Measurements from ENCODE around the gene ALCAM.
"Not testable (repeated sequence)": the region's sequence is repeated elsewhere in the genome, so short reads cannot be mapped to it uniquely, and the experiment has no call there.

The ALCAM gene

GRCh38 chr3:105580296-105580965 lies 213.7 kb downstream of the ALCAM start:
- DNase-seq: no peak

GRCh38 chr3:105582015-105582414 lies 215.3 kb downstream of the ALCAM start:
- no peak for DNase-seq

GRCh38 chr3:105584003-105584790 lies 217.5 kb downstream of the ALCAM start:
- peak in 1 of 56 donors; percentile 2 for DNase-seq

DNA sequence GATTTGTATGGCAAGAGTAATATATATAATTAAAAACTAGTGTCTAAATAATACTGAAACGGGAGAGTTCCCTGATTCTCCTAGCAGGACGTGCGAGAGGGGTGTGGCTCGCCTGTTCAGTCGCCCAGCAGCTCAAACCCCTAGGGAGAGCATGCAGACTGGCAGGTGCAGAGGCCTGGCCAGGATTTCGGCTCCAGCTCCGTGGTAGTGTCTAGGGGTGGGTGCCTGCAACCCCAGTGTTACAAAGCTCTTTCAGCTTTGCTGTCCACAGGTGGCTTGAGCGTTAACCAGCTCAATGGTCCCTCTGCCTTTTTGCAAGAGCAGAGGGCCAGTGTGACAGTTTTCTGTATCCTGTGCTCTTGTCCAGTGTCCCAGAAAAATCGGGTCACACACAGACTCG lies 226.6 kb downstream of the ALCAM start:
- no peak for DNase-seq

DNA sequence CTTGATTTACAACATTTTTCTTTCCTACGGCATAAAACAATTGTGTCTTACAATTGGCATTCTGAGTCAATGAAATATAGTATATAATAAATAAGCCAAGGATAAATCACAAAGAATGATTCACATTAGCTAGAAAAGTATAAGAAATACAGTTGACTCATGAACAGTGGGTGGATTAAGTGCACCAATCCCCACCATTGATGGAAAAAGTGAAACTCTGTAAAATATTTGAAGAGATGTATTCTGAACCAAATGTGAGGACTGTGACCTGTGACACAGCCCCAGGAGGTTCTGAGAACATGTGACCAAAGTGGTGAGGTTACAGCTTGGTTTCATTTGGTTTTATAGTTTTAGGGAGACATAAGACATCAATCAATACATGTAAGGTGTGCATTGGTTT lies 227.5 kb downstream of the ALCAM start:
- no peak for DNase-seq

DNA sequence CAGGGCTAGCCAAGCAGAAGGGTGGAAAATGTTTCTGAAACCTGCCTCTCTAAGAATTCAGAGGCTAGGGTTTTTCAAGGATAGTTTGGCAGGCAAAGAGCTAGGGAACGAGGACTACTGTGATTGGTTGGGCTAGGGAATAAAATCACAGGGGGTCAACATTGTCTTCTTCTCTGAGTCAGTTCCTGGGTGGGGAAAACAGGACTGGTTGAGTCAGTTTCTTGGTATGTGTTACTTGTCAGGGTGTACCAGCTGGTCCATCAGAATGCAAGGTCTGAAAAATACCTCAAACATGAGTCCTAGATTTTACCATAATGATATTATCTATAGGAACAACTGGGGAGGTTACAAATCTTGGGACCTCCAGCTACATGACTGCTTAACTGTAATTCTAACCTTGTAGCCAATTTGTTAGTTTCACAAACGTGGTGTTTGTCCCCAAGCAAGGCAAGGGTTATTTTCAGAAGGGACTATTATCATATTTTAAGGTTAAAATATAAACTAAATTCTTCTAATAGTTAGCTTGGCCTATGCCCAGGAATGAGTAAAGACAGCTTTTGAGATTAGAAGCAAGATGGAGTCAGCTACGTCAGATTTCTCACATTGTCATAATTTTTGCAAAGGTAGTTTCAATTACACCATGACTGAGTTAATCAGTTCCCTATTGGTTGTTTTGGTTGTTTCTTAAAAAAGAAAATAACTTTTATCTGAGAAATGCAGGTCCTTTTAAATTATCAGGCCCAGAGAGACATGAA lies 231.5 kb downstream of the ALCAM start:
- DNase-seq: no peak

GRCh38 chr3:105599350-105599749 lies 232.6 kb downstream of the ALCAM start:
- DNase-seq: no peak

GRCh38 chr3:105601756-105602155 lies 235.0 kb downstream of the ALCAM start:
- not testable (repeated sequence) for DNase-seq

GRCh38 chr3:105602286-105602685 lies 235.6 kb downstream of the ALCAM start:
- not testable (repeated sequence) for DNase-seq

DNA sequence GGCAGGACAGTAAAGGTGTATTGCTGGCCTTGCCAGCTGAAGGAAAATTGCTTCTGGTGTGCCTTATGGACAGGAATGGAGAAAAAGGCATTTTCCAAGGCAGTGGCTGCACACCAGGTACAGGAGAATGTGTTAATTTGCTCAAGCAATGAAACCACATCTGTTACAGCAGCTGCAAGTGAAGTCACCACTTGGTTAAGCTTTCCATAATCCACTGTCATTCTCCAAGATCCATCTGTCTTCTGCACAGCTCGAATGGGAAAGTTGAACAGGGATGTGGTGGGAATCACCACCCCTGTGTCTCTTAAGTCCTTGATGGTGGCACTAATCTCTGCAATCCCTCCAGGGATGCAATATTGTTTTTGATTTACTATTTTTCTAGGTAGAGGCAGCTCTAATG lies 236.8 kb downstream of the ALCAM start:
- not testable (repeated sequence) for DNase-seq

DNA sequence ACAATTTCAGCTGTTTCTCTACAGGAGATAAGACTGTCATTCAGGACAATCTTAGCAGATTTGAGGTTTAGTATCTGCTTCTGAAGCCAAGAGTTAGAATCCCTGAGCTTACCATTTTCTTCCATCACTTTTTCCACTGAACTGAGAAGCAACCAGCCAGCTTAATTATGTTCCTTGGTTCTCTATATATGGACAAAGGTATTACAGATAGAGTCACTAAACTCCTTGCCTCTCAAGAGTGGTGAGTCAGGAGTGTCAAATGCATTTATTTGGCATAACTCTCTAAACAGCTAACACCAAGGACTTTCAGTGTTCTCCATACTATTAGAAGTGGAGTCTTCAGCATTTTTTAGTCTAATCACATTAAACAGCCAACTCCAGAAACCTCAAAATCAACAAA lies 239.3 kb downstream of the ALCAM start:
- DNase-seq: no peak

DNA sequence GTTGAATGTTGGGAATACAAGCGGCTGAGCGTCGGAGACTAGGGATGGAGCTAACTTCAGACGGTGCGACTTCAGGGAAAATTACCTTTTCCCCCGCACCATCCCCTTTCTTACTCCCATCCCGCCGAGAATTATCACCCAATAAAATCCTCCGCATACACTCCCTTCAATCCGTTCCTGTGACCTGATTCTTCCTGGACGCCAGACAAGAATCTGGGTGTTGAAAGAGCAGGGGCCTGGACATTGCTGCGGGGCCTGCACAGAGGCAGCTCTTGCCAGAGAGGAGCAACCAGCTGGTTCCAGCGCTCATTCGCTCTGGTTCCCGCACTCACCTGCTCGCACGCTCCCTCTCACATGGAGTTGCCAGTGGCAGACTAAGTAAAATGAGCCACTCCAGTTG lies 241.9 kb downstream of the ALCAM start:
- DNase-seq: no peak

DNA sequence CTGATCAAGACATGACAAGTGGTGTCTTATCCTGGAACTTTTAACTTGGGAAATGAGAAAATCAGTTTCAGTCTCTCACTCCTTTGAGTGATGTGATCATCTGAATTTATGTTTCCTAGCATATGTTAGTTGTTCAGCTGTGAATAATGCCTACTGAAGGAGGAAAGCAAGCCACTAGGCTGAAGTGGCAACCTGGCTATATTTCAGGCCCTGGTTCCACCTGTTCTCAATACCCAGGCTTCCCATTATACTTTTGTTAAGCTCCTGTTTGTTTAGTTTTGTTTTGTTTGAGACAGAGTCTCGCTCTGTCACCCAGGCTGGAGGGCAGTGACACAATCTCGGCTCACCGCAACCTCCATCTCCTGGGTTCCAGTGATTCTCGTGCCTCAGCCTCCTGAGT lies 243.8 kb downstream of the ALCAM start:
- no peak for DNase-seq

DNA sequence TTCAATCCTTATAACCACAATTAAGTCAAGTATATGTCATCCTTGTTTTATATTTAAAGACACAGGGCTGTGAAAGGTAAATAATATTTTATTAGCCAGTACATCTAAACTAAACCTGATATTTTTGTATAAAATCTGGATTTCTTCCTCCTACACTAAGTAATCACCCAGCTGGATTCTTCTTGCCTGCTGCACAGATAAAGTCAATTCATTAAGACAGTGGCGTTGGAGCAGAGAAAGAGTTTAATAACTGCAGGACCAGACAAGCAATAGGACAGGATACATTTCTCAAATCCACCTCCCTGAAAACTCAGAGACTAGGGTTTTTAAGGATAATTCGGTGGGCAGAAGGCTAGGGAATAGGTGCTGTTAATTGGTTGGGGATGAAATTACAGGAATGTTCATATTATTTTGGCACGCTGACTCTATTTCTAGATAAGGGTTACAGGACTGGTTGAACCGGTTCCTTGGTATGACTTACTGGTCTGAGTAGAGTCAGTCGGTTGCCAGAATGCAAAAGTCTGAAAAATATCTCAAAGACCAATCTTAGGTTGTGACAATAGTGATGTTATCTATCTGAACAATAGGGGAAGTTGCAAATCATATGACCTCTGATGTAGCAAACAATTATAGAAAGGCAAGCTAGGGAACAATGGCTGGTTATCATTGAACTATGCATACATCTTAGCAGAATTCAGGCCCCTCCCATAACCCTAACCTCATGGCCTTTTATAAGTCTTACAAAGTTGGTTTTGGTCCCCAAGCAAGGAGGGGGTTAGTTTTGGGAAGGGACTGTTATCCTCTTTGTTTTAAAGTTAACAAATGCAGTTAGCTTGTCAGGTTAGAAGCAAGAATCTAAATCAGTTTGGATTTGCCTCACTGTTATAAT lies 244.8 kb downstream of the ALCAM start:
- DNase-seq: no peak

DNA sequence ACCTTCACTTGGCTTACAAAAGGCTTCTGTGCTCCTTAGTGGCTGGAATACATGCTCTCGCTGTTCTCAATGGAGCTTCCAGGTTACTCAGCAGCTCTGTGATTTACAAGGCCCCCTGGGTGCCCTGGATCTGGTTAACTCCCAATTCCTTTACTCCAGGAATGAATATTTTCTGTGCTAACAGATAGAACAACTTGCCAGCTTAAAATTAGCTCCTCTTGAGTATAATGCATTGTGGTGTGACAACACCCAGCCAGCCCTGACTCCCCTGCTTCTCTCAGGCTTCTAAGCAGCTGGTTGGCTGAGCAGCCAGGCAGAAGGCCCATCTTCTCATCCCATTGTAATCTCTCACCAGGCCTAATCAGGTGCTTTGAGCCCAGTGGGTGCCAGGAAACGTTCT lies 246.4 kb downstream of the ALCAM start:
- DNase-seq: peak in 1 of 56 donors; percentile 2

DNA sequence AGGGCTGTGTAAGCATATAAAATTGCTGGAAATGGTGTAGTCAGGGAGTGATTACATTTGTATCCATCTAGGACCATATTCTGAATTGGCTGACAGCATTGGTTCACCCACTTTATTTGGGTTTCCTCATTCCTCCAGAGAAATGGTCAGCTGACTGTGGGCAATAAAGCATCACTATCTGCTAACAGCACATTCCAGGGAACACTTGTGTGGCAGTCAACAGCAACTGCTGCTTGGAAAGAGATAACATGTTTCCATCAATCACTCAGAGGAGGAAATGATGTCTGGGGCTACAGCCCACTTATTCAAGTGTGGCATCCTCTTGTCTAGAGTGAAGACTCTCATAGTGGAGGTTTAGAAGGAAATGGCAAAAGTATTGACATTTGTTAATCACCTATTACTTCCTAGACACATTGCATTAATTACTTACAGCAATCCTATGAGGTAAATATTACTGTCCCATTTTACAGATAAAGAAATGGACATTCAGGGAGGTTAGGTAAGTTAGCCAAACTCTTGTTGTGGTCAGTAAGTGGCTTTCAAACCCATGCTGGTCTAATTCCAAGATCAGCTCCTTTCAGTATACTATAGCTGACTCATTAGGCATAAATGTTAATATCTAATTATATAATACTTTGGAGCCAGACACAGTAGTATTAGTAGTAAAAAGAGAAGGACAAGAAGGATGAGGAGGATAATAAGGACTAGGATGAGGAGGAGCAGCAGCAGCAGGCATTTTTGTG lies 247.8 kb downstream of the ALCAM start:
- no peak for DNase-seq

DNA sequence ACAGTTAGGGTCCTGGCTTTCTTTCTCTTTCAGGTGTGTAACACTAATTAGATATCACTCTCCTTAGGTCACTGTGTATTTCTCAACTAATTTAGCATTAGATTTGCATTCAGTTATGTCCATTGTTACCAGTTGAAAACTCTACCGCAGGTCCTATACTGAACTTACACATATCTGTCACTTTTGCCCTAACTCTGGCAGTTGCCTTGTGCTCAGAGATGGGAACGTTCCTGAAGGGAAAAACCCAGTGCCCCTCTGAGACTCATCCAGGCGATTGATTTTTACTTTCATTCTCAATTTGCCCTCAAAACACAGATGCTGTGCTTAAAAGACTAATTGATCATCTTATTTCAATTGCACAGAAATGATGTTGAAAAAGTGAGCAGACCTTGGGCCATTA lies 249.1 kb downstream of the ALCAM start:
- DNase-seq: no peak

- no peak for DNase-seq
These were observed 249.8 kb downstream of the ALCAM start for GRCh38 chr3:105616374-105617121.

GRCh38 chr3:105618556-105618955 lies 251.8 kb downstream of the ALCAM start:
- DNase-seq: no peak

- DNase-seq: no peak
These were observed 252.9 kb downstream of the ALCAM start for GRCh38 chr3:105619651-105620050.

Data from nucleus accumbens (tissue), 56 donors.